Neural cell (in vitro differentiated cells): ENCODE data around the gene TMSB4X.

ENCODE experiments used
- POLR2AphosphoS5 ChIP-seq: IDR thresholded peaks from 2 replicates; pipeline ENCODE4 v1.6.1; 2012
- TAF1 ChIP-seq: IDR thresholded peaks from 2 replicates; pipeline ENCODE4 v1.6.1; 2012; ENCODE audit warnings: low read depth
- TF ChIP-seq, protein P1 (sequence below): fragments of 450-650 bp; IDR thresholded peaks from 2 replicates; pipeline ENCODE4 v1.5.1; 2014; ENCODE audit warnings: antibody characterized with exemption, mild to moderate bottlenecking, moderate library complexity; ENCODE audit not compliant: poor library complexity, severe bottlenecking

DNA sequence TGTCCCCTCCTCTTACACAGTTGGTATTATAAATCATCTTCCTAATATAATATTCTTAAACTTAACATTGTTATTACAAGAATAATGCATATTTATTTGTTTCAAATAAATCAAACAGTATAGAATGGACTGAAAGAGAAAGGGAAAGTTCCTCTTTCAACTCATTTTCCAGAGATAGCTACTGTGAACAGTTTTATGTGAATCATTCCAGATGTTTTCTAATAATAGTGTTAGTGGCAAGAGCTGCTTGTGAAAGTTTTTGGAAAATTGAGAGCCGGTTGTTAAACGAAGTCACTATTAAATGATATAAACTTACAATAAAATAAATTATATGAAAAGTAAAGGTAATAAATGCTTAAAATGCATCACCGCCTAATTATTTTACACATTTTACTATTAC, 14.6 kb downstream of the TMSB4X start:
- TF ChIP-seq, protein P1, sequence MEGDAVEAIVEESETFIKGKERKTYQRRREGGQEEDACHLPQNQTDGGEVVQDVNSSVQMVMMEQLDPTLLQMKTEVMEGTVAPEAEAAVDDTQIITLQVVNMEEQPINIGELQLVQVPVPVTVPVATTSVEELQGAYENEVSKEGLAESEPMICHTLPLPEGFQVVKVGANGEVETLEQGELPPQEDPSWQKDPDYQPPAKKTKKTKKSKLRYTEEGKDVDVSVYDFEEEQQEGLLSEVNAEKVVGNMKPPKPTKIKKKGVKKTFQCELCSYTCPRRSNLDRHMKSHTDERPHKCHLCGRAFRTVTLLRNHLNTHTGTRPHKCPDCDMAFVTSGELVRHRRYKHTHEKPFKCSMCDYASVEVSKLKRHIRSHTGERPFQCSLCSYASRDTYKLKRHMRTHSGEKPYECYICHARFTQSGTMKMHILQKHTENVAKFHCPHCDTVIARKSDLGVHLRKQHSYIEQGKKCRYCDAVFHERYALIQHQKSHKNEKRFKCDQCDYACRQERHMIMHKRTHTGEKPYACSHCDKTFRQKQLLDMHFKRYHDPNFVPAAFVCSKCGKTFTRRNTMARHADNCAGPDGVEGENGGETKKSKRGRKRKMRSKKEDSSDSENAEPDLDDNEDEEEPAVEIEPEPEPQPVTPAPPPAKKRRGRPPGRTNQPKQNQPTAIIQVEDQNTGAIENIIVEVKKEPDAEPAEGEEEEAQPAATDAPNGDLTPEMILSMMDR = no peak
- no peak for TF ChIP-seq POLR2AphosphoS5
- TF ChIP-seq TAF1 = no peak
